Progenitor cell of endocrine pancreas (in vitro differentiated cells): Measurements from ENCODE around the gene KRT75. TPM values are rescaled to one million over a fixed set of nuclear protein-coding genes. Genes with fewer than 3 reads are reported as not detected.

Experiments used
- DNase-seq: peaks from one replicate; pipeline ENCODE4 v3.0.0; 2021; ENCODE audit warnings: low spot score; ENCODE audit not compliant: unreplicated experiment
- H3K27ac Mint-ChIP-seq: 2 replicates; pipeline ENCODE4 v1.8.0; 2021; ENCODE audit warnings: mild to moderate bottlenecking, moderate library complexity, mixed read lengths
- H3K27me3 Mint-ChIP-seq: 2 replicates; pipeline ENCODE4 v1.8.0; 2021; ENCODE audit warnings: mixed read lengths
- H3K36me3 Mint-ChIP-seq: 2 replicates; pipeline ENCODE4 v1.8.0; 2022; ENCODE audit warnings: mixed read lengths; ENCODE audit not compliant: insufficient read depth
- H3K4me1 Mint-ChIP-seq: 2 replicates; pipeline ENCODE4 v1.8.0; 2021; ENCODE audit warnings: low read depth, mixed read lengths
- H3K4me3 Mint-ChIP-seq: 2 replicates; pipeline ENCODE4 v1.8.0; 2021; ENCODE audit warnings: low read depth, mild to moderate bottlenecking, moderate library complexity, mixed read lengths
- H3K9me3 Mint-ChIP-seq: 2 replicates; pipeline ENCODE4 v1.8.0; 2021; ENCODE audit warnings: low read depth, mixed read lengths
- CTCF ChIP-seq: fragments of 200-600 bp; sonication (generic); IDR thresholded peaks from one replicate; pipeline ENCODE4 v1.5.0; 2021; ENCODE audit warnings: antibody characterized with exemption, mild to moderate bottlenecking; ENCODE audit not compliant: unreplicated experiment
- total RNA-seq: library from RNA; stranded (reverse); gene quantifications from 2 replicates; pipeline ENCODE4 v1.2.1, GENCODE V29; 2021

Gene KRT75
- total RNA-seq, 1 donor from 2014 or later = not detected

DNA sequence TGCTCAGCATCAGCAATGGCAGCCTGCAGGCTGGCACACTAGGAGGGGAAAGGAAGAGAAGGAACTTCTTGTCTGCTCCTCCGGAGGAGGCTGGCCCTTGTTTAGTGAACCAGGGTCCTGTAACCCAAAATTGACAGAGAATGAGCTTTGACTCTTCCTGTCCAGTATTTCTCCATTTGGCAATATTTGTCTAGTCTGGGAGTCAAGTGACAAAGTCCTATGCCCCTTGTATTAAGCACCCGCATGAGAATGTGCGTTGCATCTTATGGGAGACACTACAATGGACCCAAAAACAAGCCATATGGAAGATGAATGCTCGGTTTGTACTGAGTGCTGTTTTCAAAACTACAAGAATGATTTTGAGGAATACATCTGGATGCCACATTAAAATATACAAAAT, 35.7 kb upstream of the KRT75 start:
- no peaks in the 10 kb centered on the region for H3K36me3 Mint-ChIP-seq
- no peak overlapping the region for H3K27ac Mint-ChIP-seq
- peaks cover 37% of the 10 kb centered on the region for H3K27me3 Mint-ChIP-seq
- H3K4me1 Mint-ChIP-seq = no peaks in the 10 kb centered on the region
- H3K4me3 Mint-ChIP-seq = no peak overlapping the region
- no peaks in the 10 kb centered on the region for H3K9me3 Mint-ChIP-seq
- no peak for DNase-seq
- no peak for TF ChIP-seq CTCF

GRCh38 chr12:52464897-52465296, 30.7 kb upstream of the KRT75 start:
- no peak overlapping the region for H3K4me3 Mint-ChIP-seq
- no peak for TF ChIP-seq CTCF
- DNase-seq = no peak
- no peaks in the 10 kb centered on the region for H3K9me3 Mint-ChIP-seq
- no peaks in the 10 kb centered on the region for H3K36me3 Mint-ChIP-seq
- H3K27ac Mint-ChIP-seq = no peak overlapping the region
- peaks cover 35% of the 10 kb centered on the region for H3K27me3 Mint-ChIP-seq
- no peaks in the 10 kb centered on the region for H3K4me1 Mint-ChIP-seq

DNA sequence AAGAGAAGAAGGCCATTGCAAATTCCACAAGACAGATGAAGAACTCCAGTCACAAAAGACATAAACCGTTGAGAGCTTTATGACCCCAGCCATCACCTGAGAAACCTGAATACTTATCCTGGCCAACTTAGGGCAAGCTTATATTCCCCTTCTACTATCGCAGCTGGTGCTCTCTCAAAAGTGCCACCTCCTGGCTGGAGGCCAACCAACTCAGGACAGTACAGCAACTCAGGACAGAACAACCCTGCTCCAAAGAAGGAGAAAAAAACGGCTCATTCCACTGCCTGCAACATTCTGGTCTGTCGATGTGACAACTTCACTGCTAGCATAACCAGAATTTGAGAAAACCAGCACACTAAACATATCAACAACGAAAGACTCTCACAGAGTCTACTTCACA, 27.5 kb upstream of the KRT75 start:
- no peaks in the 10 kb centered on the region for H3K9me3 Mint-ChIP-seq
- no peak overlapping the region for H3K27ac Mint-ChIP-seq
- no peak for TF ChIP-seq CTCF
- DNase-seq = no peak
- H3K36me3 Mint-ChIP-seq = no peaks in the 10 kb centered on the region
- H3K4me1 Mint-ChIP-seq = no peaks in the 10 kb centered on the region
- no peak overlapping the region for H3K4me3 Mint-ChIP-seq
- H3K27me3 Mint-ChIP-seq = peaks cover 23% of the 10 kb centered on the region

DNA sequence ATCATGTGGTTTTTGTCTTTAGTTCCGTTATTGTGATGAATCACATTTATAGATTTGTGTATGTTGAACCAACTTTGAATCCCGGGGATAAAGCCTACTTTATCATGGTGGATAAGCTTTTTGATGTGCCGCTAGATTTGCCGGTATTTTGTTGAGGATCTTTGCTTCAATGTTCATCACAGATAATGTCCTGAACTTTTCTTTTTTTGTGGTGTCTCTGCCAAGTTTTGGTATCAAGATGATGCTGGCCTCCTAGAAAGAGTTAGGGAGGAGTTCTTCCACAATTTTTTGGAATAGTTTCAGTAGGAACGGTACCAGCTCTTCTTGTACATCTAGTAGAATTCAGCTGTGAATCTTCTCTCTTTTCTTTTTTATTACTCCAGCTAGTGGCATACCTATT, 24.7 kb upstream of the KRT75 start:
- H3K27me3 Mint-ChIP-seq = peaks cover 14% of the 10 kb centered on the region
- H3K36me3 Mint-ChIP-seq = no peaks in the 10 kb centered on the region
- H3K9me3 Mint-ChIP-seq = no peaks in the 10 kb centered on the region
- TF ChIP-seq CTCF = no peak
- DNase-seq = no peak
- peaks cover 7% of the 10 kb centered on the region for H3K4me1 Mint-ChIP-seq
- no peak overlapping the region for H3K27ac Mint-ChIP-seq
- H3K4me3 Mint-ChIP-seq = no peak overlapping the region

- no peaks in the 10 kb centered on the region for H3K9me3 Mint-ChIP-seq
- no peak overlapping the region for H3K4me3 Mint-ChIP-seq
- no peaks in the 10 kb centered on the region for H3K36me3 Mint-ChIP-seq
- H3K27ac Mint-ChIP-seq = no peak overlapping the region
- TF ChIP-seq CTCF = no peak
- peaks cover 8% of the 10 kb centered on the region for H3K4me1 Mint-ChIP-seq
- DNase-seq = no peak
- H3K27me3 Mint-ChIP-seq = peaks cover 3% of the 10 kb centered on the region
Measured at GRCh38 chr12:52455821-52456220, 21.6 kb upstream of the KRT75 start.
